ENCODE results near the gene EMILIN3.

- TF ChIP-seq CTCF (IDR thresholded peaks at IDR 0.05 in 4 of 5, conservative IDR thresholded peaks at IDR 0.05 in 1 of 5) (no peak), POLR2A (IDR thresholded peaks at IDR 0.05) (no peak)
Observed at GRCh38 chr20:41316602-41317545, 49.7 kb downstream of the EMILIN3 start.
